Activated naive CD4-positive, alpha-beta T cell (primary cell): ENCODE results near the gene TRPM1.

Source experiments
- DNase-seq, 4 experiments: peaks; one replicate each; lab custom pipeline; 2025; lab: John Stamatoyannopoulos, UW

The TRPM1 gene

GRCh38 chr15:30969724-30970123, 131.8 kb downstream of the TRPM1 start:
- no peak for DNase-seq

- no peak for DNase-seq
Measured at GRCh38 chr15:30963681-30964080, 137.8 kb downstream of the TRPM1 start.

GRCh38 chr15:30962659-30963058, 138.9 kb downstream of the TRPM1 start:
- DNase-seq: no peak

- DNase-seq: no peak
Measured at GRCh38 chr15:30962079-30962478, 139.4 kb downstream of the TRPM1 start.

GRCh38 chr15:30958219-30958618, 143.3 kb downstream of the TRPM1 start:
- DNase-seq: no peak

GRCh38 chr15:30956216-30957124, 145.1 kb downstream of the TRPM1 start:
- no peak for DNase-seq

GRCh38 chr15:30954674-30955073, 146.9 kb downstream of the TRPM1 start:
- DNase-seq: no peak

- no peak for DNase-seq
Measured at GRCh38 chr15:30953731-30954378, 147.7 kb downstream of the TRPM1 start.

GRCh38 chr15:30953183-30953582, 148.3 kb downstream of the TRPM1 start:
- DNase-seq: no peak
